Transverse colon (tissue), 4 donors: ENCODE results near the gene JUND. TPM values are rescaled to one million over a fixed set of nuclear protein-coding genes. Genes with fewer than 3 reads are reported as not detected.

Source experiments
- DNase-seq: peaks from one replicate; pipeline ENCODE4 v3.0.0-alpha.2; 2019
- H3K27ac ChIP-seq, 4 donors: fragments of 200-600 bp; sonication (generic); 2 replicates each; pipeline ENCODE4 v1.5.1; 2016 to 2018; ENCODE audit warnings: inconsistent platforms in 4 of 4
- H3K27me3 ChIP-seq: fragments of 200-600 bp; sonication (generic); 2 replicates; pipeline ENCODE4 v1.5.1; 2017; ENCODE audit warnings: inconsistent platforms
- H3K36me3 ChIP-seq, 4 donors: fragments of 200-600 bp; sonication (generic); 2 replicates each; pipeline ENCODE4 v1.5.1; 2017 to 2019; ENCODE audit warnings: inconsistent platforms in 4 of 4
- H3K4me1 ChIP-seq, 4 donors: fragments of 200-600 bp; sonication (generic); 2 replicates each; pipeline ENCODE4 v1.5.1; 2017 to 2020; ENCODE audit warnings: inconsistent platforms in 4 of 4
- H3K4me3 ChIP-seq, 4 donors: fragments of 200-600 bp; sonication (generic); 1 replicate in 1 of 4; 2 replicates in 3 of 4; pipeline versions ENCODE4 v1.5.1 to v1.6.1; 2017 to 2019; ENCODE audit warnings: inconsistent platforms in 4 of 4
- H3K9me3 ChIP-seq, 2 donors: fragments of 200-600 bp; sonication (generic); 2 replicates each; pipeline ENCODE4 v1.5.1; 2017 to 2019; ENCODE audit warnings: inconsistent platforms in 2 of 2
- CTCF ChIP-seq, 5 experiments: fragments of 200-600 bp in 3 of 5; fragments of 450-650 bp in 2 of 5; sonication (generic) in 3 of 5; IDR thresholded peaks; 1 replicate in 2 of 5; 2 replicates in 3 of 5; pipeline ENCODE4 v1.5.1; 2016 to 2017; ENCODE audit warnings: antibody characterized with exemption in 5 of 5, inconsistent platforms in 3 of 5, mild to moderate bottlenecking in 2 of 5, moderate library complexity in 1 of 5
- EP300 ChIP-seq: sonication (generic); formaldehyde crosslinking; IDR thresholded peaks from one replicate; pipeline ENCODE4 v1.6.1; 2017; ENCODE audit warnings: antibody characterized with exemption, low read depth
- POLR2A ChIP-seq: fragments of 450-650 bp; IDR thresholded peaks from one replicate; pipeline ENCODE4 v1.6.1; 2016; ENCODE audit warnings: antibody characterized with exemption, mild to moderate bottlenecking, moderate library complexity
- POLR2AphosphoS5 ChIP-seq, 3 donors: sonication (generic); formaldehyde crosslinking; IDR thresholded peaks; one replicate each; pipeline ENCODE4 v1.6.1; 2016; ENCODE audit warnings: antibody characterized with exemption in 3 of 3
- WGBS, 2 donors: methylation state at CpG; one replicate each; pipeline ENCODE4 v1.1.5; 2018; ENCODE audit warnings: low coverage in 1 of 2; 5-methylcytosine and 5-hydroxymethylcytosine counted together
- in situ Hi-C, 4 donors: fragments of 200-750 bp; cut with MboI; loops; one replicate each; pipeline versions ENCODE4 v1.15.0 to v1.15.1; 2017; ENCODE audit warnings: low sequenced_read_pairs in 3 of 4, low pct_ligation_motif_present in 1 of 4, low pct_unique_long_range_greater_than_20kb in 1 of 4
- intact Hi-C: fragments of 100-400 bp; cut with DNase I; formaldehyde crosslinking; loops from one replicate; pipeline ENCODE4 v1.15.1; 2023; ENCODE audit warnings: low total_unique reads
- total RNA-seq, 4 donors: library from RNA; depleted of rRNA; stranded (reverse); fragments of >200 nt; gene quantifications; one replicate each; pipeline ENCODE4 v1.1.0, GENCODE V29; 2016

JUND gene
- 1,000 to 10,000 TPM in 3 of 4 donors, 100 to 1,000 TPM in 1; 714 to 2,423 (median 1,288) TPM for total RNA-seq

GRCh38 chr19:18281082-18282020, at the start of gene JUND:
Gene JUND, minus strand, starts transcription at chr19:18281622. Its CDS starts 138 bp downstream, at chr19:18281484.
- peak; percentile 98 for DNase-seq
- no peaks in the 10 kb centered on the region for H3K27me3 ChIP-seq
- H3K36me3 ChIP-seq = peaks cover 0 to 7% (median 3%) of the 10 kb centered on the region in 4 donors
- TF ChIP-seq EP300 = peak; percentile 97
- peak; percentile 82 for TF ChIP-seq POLR2A
- peak; percentile 99 to 100 (median 99) for TF ChIP-seq POLR2AphosphoS5 (IDR thresholded peaks at IDR 0.05)
- peak in 1 of 5 experiments; percentile 12 for TF ChIP-seq CTCF (IDR thresholded peaks at IDR 0.05)
- 0% methylated on average over 14 of the region's 138 CpGs; no CpG with 5 or more reads in 1 of the 2 donors for WGBS, 2 donors
- intact Hi-C loops = no loop called here
- H3K27ac ChIP-seq = peak within 1 kb of the TSS; percentile 99 to 100 (median 100)
- no peaks in the 10 kb centered on the region for H3K9me3 ChIP-seq
- H3K4me1 ChIP-seq = peaks cover 28 to 46% (median 41%) of the 10 kb centered on the region in 4 donors
- in situ Hi-C loops = no loop called here
- H3K4me3 ChIP-seq = peak within 1 kb of the TSS; percentile 83 to 100 (median 94)

- DNase-seq = no peak
- Histone ChIP-seq H3K36me3 (no peaks in the 10 kb centered on the region), H3K27ac (no peak overlapping the region), H3K4me3 (no peak overlapping the region), H3K4me1 (peaks cover 7 to 21% (median 10%) of the 10 kb centered on the region in 4 donors), H3K27me3 (no peaks in the 10 kb centered on the region), H3K9me3 (no peaks in the 10 kb centered on the region)
- in situ Hi-C loops (loop anchor here in 1 of 4 donors (25.0 kb wide), 1 partner anchor 119 kb away; the partner anchor contains the start of gene RAB3A), intact Hi-C loops (no loop called here)
- no peak for TF ChIP-seq EP300
- TF ChIP-seq POLR2A = no peak
- no peak for TF ChIP-seq CTCF (IDR thresholded peaks at IDR 0.05)
- WGBS, 2 donors = 73 to 85% methylated on average over 5 to 9 of the region's 9 CpGs
These were observed 49.4 kb upstream of the JUND start for GRCh38 chr19:18330868-18331267.

- H3K4me3 ChIP-seq = peak overlapping the region in 2 of 4 donors; percentile 18 to 34
- peak overlapping the region; percentile 74 to 86 (median 80) for H3K27ac ChIP-seq
- H3K4me1 ChIP-seq = peaks cover 10 to 25% (median 13%) of the 10 kb centered on the region in 4 donors
- in situ Hi-C loops = loop anchor here in 2 of 4 donors (10.0 to 25.0 kb wide), 2 partner anchors 54 to 117 kb away; partner anchors contain the start of genes IQCN (in 2 of the 2) and RAB3A (in 1 of the 2)
- TF ChIP-seq CTCF (IDR thresholded peaks at IDR 0.05) = no peak
- TF ChIP-seq POLR2A = no peak
- TF ChIP-seq POLR2AphosphoS5 (IDR thresholded peaks at IDR 0.05) = no peak
- no peak for TF ChIP-seq EP300
- no peaks in the 10 kb centered on the region for H3K27me3 ChIP-seq
- H3K36me3 ChIP-seq = no peaks in the 10 kb centered on the region
- no peak for DNase-seq
- intact Hi-C loops = loop anchor here (5.0 kb wide), 1 partner anchor 52 kb away; no protein-coding TSS in a partner anchor
- no peaks in the 10 kb centered on the region for H3K9me3 ChIP-seq
- WGBS, 2 donors = 33% methylated on average over 6 of the region's 6 CpGs; no CpG with 5 or more reads in 1 of the 2 donors
These were observed 47.6 kb upstream of the JUND start for GRCh38 chr19:18329035-18329376.
